ENCODE results near the gene ANKRD42. TPM values are rescaled to one million over a fixed set of nuclear protein-coding genes. Genes with fewer than 3 reads are reported as not detected.
A peak's percentile ranks its signal among the peaks of the same experiment; 100 is the strongest.

Gene ANKRD42
- total and polyA plus RNA-seq, 2 experiments from 2014 or later = 5.3 to 5.7 TPM

GRCh38 chr11:83249445-83249844 is 55.9 kb downstream of the ANKRD42 start (continued):
- TF ChIP-seq ZNF462 (CRISPR knock-in tag; IDR thresholded peaks at IDR 0.05) = no peak
- TF ChIP-seq, protein P1, sequence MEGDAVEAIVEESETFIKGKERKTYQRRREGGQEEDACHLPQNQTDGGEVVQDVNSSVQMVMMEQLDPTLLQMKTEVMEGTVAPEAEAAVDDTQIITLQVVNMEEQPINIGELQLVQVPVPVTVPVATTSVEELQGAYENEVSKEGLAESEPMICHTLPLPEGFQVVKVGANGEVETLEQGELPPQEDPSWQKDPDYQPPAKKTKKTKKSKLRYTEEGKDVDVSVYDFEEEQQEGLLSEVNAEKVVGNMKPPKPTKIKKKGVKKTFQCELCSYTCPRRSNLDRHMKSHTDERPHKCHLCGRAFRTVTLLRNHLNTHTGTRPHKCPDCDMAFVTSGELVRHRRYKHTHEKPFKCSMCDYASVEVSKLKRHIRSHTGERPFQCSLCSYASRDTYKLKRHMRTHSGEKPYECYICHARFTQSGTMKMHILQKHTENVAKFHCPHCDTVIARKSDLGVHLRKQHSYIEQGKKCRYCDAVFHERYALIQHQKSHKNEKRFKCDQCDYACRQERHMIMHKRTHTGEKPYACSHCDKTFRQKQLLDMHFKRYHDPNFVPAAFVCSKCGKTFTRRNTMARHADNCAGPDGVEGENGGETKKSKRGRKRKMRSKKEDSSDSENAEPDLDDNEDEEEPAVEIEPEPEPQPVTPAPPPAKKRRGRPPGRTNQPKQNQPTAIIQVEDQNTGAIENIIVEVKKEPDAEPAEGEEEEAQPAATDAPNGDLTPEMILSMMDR (conservative IDR thresholded peaks at IDR 0.05; ENCODE audit: low read depth in 2 of 2) = no peak
- TF ChIP-seq ZNF114 (CRISPR knock-in tag; IDR thresholded peaks at IDR 0.05) = no peak
- TF ChIP-seq, protein P2, sequence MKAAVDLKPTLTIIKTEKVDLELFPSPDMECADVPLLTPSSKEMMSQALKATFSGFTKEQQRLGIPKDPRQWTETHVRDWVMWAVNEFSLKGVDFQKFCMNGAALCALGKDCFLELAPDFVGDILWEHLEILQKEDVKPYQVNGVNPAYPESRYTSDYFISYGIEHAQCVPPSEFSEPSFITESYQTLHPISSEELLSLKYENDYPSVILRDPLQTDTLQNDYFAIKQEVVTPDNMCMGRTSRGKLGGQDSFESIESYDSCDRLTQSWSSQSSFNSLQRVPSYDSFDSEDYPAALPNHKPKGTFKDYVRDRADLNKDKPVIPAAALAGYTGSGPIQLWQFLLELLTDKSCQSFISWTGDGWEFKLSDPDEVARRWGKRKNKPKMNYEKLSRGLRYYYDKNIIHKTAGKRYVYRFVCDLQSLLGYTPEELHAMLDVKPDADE (IDR thresholded peaks at IDR 0.05) = no peak

DNA sequence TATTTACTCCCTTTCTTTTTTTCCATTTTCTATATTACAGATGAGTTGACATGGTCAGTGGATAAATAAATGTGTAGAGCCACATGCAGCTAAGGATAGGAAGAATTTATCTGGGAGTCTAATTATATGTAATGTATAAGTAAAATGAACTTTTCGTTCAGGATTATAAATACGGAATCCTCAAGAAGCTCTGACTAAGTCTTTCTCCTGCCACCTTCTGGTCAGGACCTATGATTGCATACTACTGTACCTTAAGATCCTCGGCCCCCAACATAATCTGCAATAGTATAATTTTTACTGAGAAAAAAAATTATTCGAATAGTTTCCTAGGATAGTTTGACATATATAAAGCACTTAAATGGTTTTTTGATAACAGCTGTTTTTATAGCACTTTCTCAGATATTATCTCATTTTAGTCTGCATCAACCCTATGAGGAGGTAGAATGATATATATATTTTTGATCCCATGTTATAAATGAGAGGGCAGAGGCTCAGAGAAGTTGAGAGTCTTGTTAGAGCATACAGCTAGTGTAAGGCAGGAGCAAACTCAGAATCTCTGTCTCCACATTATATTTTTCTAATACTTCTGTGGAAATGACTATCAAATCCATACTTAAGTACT is 56.6 kb downstream of the ANKRD42 start:
- Mint-ChIP-seq H3K9me3 (no peaks in the 10 kb centered on the region), H3K4me3 (no peak overlapping the region), H3K27ac (no peak overlapping the region), H3K36me3 (ENCODE audit: low read depth) (no peaks in the 10 kb centered on the region), H3K4me1 (no peaks in the 10 kb centered on the region), H3K27me3 (ENCODE audit: insufficient read depth, low read depth, poor library complexity) (peaks cover 4% of the 10 kb centered on the region)
- DNase-seq (ENCODE audit: low spot score) (peak; percentile 59), ATAC-seq (peak; percentile 64)
- Histone ChIP-seq H3K4me2 (no peak overlapping the region), H4K20me1 (replicated peaks; ENCODE audit: insufficient read depth) (no peaks in the 10 kb centered on the region), H3K9me2 (ENCODE audit: insufficient read depth) (no peaks in the 10 kb centered on the region), H3K27me3 (ENCODE audit: insufficient read depth) (no peaks in the 10 kb centered on the region), H2AFZ (no peak overlapping the region), H3F3A (replicated peaks; ENCODE audit: low read depth) (no peaks in the 10 kb centered on the region), H3K36me3 (ENCODE audit: insufficient read depth) (no peaks in the 10 kb centered on the region), H3K4me3 (no peak overlapping the region), H3K4me1 (ENCODE audit: insufficient read depth) (no peaks in the 10 kb centered on the region), H3K27ac (ENCODE audit: low read depth) (no peak overlapping the region), H3K79me2 (replicated peaks; ENCODE audit: insufficient read depth) (no peaks in the 10 kb centered on the region)
- no peak for TF ChIP-seq STAT1 (IDR thresholded peaks at IDR 0.05; ENCODE audit: unreplicated experiment)
- TF ChIP-seq, protein P1 (conservative IDR thresholded peaks at IDR 0.05; ENCODE audit: low read depth in 2 of 2) = peak; percentile 65 to 73

All from GM23338 (cell line).